Measurements from ENCODE around the gene NDUFA6.

NDUFA6 gene

DNA sequence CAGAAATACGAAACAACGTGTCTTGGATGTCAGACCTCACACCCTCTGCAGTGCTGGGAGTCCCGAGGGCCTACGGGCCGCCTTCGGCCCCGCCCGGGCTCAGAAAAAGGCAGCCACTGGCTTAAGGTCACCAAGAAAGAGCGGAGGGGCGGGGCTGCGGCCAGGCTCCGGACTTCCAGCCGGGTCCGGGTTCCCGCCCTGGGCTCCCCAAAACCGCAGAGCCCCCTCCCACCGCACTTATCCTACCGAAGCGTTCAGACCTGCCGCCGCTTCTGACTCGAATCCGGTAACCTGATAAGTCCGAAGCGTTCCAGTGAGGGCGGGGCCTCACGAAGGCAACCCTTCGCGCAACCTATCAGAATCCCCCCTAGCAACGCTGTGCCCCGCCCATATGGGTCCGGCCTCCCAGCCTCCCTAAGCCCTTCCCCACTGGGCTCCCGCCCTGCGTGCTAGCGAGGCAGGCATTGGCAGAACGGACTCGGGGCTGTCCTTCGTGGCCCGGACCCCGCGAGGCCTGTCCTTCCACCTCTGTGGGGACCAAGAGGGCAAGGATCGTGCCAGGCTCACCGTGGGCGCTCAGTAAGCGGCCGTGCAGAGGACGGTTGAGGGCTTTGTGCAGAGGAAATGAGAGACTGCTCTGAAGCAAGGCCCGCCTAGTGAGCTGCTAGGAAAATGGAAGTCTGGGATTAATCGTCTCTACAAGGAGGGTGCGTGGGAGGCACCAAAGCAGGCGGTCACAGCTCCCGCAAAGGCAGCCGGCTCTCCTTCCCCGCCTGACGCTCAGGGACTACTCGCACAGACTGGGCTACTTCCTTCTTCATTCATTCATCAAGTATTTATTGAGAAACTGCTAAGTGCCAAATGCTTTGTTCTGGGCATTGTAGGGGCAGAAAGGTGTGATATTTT, 19.8 kb downstream of the NDUFA6 start, which contains the start of gene NAGA:
NAGA (minus strand) TSS at position 296 of the 906 bp plus-strand sequence. CDS start 515 bp downstream, outside the sequence.
- peak; percentile 99 for DNase-seq (ENCODE audit: low spot score)

DNA sequence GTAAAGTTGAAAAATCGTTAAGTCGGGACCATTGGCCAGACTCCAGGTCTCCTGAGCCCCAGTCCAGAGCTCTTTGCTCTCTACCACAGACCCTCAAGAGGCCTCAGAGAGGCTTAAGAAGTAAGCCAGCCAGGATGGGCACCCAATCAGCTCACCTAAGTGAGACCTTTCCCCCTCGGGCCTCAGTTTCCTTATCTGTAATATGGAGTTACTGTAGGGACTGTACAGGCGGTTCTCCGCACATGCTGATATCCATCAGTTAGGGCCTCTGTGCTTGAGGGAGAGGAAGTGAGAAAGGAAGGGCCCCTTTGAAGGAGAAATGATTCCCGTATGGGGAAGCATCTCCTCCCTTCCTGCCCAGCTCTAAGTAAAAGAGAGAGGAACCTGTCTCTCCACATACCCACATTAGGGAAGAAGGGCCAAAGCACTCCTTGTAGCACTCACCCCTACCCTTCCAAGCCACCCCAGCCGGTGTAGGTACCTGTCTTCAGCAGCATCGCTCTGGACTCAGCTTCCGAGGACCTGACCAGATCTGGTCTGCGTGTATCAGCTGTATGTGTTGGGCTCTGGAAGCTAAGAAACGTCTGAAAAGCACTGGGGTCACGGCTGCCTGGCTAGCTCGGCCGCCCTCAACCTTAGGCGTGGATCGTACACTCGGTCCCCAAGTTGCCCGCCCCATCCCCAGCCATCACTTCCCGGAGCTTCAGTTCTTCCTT, 20.6 kb downstream of the NDUFA6 start:
- no peak for DNase-seq (ENCODE audit: low spot score)

DNA sequence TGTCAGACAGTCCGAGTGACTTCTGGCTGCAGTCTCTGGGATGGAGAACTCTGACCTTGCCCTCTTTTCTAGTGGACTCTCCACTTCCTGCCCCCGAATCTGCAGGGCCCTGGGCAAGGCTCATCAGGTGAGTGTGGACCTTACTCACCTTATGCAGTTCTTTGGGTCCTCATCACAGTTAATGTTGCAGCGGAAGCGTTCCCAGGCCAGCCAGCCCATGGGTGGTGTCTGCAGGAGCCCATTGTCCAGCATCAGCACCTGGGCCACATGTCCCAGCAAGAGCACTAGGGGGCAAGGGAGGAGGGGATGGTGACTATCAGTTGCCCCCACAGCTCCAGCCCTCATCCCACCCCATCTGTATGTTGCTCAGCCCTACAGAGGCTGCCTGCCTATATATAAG, 22.3 kb downstream of the NDUFA6 start:
- no peak for DNase-seq (ENCODE audit: low spot score)

DNA sequence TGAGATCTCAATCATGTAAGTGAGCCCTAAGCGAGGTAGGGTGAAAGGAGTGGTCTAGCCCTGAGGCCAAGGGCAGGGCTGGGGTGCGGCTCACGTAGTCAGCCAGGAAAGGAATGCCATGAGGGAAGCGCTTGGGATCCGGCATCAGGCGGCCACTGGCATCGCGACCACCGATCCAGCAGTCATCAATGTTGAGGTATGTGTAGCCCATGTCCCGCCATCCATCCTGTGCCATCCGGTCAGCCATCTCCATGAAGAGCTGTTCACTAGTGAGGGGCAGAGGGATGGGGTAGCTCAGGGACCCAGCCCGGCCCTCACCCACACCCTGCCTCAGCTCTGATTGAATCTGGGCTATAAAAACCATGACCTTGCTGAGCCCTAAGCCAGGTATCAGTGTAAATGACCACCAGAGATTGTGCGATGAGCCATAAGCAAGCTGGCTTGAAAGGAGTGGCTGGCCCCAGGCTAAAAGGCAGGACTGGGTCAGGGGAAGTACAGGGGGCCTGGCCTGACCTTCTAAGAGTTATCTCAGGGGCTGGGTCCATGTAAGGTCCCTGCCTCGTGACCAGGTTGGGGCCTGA, 22.8 kb downstream of the NDUFA6 start:
- no peak for DNase-seq (ENCODE audit: low spot score)

DNA sequence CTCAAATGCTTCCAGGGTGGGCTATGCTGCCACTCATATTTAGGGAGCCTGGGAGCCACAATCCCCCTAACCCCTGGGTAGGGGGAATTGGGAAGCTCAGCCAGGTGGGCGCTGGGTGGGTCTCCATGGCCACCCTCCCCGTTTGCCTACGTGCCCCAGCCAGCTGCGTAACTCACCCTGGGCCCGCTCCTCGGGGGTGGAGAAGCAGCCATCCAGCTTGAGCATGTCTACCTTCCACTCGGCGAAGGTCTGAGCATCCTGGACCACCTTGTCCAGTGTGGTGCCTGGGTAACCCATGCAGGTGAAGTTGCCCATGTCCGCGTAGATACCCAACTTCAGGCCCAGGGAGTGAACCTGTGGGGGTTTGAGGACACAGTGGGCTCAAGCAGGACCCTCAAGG, 23.6 kb downstream of the NDUFA6 start:
- DNase-seq (ENCODE audit: low spot score) = no peak

DNA sequence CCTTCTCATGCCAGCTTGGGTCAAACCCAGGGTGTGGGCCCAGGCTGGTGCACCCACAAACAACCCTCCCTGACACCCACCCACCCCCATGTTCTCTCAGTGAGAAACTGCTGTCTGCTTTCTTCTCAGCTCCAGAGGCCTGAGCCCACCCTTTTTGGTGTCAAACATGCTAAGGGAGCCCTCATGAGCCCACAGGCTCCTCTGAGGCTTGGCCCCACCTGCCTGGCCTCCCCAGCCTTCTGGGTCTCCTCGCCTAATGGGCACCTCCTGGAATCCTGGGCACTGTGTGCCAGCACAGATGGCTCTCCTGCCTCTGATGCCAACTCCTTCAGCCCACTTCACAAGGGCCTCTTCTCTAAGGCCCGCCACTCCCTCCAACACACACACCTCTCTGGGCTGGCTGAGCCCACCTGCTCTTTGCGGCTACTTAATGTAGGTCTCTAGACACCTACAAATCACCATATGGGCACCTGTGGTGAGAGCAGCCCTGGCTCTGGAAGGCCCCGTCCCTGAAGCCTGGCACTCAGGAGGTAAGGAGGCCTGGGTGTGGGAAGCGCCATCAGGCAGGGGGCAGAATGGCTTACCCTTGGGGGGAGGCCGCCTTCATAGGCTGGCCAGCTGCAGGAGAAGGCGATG, 24.3 kb downstream of the NDUFA6 start:
- peak; percentile 66 for DNase-seq (ENCODE audit: low spot score)

DNA sequence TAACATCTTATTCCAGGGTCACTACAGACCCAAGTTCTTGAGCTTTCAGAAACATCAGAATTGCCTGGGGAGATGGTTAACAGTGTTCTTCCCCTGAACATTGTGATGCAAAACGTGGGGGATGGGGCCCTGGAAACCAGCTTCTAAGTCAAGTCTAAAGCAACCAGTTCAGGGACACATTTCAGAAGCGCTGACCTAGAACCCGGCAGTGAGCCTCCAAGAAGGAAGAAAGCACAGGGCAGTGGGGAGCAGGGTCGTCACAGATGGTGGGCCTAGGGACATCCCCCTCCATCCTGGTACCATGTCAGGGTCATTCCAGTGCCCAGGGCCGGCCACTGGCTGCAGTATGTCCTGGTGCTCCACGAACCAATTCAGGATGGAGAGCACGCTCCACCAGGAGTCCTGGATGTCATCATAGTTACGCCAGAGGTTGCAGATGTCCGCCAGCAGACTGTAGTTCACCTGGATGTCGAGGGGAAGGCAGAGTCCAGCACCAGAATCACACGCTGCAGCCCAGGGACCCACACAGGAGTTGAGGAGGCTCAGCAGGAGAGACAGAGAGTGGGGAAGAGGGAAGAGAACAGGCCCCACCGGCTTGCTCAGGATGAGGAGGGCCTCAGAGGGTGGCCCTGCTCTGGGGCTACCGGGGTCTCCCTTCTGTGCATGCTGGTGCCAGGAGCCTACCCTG, 25.0 kb downstream of the NDUFA6 start:
- DNase-seq (ENCODE audit: low spot score) = no peak

DNA sequence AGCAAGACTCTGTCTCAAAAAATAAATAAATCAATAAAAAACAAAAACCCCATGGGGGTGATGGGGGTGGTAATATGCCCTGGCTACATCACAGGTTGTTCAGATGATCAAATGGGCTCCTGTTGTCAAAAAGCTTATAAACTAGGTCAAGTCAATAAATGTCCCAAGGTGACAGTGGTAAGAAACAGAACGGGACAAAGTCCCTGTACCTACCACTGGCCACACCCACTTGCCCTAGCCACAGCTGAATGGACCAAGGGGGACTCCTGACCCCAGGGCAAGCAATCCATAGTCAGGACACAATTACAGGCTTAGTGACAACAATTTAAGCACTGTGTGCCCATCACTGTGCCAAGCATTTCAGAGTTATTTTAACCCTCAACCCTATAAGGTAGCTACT, 25.9 kb downstream of the NDUFA6 start:
- no peak for DNase-seq (ENCODE audit: low spot score)

DNA sequence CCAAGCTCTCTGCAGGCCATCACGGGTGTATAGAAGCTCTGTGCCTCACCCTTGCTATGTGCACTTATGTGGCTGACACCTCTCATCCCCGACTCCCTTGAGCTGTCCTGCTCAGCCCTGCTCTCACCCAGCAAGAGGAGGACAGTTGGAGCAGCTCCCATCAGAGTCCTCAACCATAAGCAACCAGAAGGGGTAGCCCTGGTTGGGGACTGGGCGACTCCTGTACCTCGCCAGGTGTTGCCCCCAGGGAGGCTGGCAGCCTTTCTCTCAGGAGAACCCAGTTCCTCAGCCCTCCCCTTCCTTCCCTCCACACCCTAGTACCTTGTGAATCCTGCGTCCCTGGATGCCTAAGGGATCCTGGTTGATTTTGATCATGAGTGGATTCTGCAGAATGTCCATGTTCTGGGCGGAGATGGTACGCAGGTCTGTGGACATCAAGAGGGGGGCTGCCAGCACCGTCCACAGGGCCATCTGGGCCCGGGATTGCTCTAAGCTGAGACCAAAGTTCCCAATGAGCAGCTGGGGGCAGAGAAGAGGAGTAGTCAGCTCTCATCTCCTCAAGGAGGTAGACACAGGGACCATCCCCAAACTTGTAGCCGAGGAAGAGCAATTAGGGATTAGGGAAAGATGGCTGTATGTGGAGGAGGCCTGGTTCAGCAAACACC, 27.9 kb downstream of the NDUFA6 start:
- no peak for DNase-seq (ENCODE audit: low spot score)

DNA sequence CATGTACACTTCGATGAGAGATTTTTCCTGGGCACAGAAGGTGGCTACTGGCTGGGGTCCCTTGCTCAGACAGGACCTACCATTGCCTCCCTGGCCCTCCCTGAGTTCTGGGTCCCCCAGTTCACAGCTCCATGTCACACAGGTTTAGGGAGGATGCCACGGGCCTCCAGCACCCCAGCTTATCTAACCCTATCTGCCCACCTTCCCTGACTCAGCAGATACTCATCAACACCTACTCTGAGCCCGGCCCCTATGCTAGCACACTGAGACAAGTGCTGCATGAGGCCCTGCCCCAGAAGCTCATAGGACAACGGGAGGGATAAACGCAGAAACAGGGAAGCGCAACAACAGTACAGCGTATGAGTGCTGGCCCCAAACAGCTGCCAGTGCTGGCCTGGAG, 29.5 kb downstream of the NDUFA6 start:
- no peak for DNase-seq (ENCODE audit: low spot score)

DNA sequence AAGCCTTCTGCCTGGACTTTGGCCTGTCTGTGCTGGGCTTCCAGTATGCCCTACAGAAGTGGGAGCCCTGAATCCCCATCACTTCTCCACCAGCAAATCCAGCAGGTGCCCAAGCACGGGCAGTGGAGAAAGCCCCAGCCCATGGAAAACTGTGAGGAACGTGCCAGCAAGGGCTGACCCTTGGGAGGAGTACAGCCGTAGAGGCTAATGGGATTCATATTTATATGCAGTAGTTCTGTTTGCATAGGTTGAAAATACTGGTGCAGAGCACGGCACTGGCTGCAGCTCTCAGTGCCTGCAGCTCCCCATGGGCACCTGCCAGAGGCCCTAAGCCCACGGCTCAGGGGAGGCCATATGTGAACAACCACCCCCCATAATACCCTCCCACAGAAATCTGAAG, 30.1 kb downstream of the NDUFA6 start:
- no peak for DNase-seq (ENCODE audit: low spot score)

DNA sequence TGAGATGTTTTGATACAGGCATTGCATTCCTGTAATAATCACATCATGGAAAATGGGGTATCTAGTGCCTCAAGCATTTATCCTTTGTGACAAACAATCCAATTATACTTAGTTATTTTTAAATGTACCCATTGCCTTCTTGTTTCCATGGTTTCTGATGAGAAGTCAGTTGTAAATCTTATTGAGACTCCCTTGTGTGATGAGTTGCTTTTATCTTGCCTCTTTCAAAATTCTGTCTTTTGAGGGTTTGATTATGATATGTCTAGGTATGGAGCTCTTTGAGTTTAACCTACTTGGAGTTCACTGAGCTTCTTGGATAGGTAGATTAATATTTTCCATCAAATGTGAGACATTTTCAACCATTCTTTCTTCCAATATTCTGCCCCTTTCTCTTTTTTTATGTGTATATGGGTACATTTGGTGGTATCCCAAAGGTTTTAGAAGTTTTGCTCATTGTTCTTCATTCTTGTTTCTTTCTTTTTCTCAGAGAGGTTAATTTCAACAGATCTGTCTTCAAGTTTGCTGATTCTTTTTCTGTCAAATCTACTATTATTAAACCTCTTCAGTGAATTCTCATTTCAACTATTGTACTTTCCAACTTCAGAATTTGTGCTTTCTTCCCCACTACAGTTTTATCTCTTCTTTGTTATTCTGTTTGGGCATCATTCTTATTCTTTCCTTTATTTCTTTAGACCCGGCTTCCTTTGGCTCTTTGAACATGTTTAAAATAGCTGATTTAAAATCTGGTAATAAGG, 33.6 kb downstream of the NDUFA6 start:
- no peak for DNase-seq (ENCODE audit: low spot score)

DNA sequence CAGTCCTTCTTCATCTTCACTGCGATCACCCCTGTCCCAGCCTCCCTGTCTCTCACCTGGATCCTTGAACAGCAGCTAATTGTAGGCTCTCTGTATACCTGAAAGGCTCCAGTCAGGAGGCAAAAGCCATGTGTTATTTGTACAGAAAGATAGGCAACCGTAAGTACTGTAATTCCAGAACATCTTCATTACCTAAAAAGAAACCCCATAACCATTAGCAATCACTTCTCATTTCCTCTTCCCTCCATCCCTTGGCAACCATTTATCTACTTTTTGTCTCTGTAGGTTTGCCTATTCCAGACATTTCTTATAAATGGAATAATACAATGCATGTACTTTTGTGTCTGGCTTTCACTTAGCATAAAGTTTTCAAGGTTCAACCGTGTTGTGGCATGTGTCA, 37.8 kb downstream of the NDUFA6 start:
- DNase-seq (ENCODE audit: low spot score) = no peak

DNA sequence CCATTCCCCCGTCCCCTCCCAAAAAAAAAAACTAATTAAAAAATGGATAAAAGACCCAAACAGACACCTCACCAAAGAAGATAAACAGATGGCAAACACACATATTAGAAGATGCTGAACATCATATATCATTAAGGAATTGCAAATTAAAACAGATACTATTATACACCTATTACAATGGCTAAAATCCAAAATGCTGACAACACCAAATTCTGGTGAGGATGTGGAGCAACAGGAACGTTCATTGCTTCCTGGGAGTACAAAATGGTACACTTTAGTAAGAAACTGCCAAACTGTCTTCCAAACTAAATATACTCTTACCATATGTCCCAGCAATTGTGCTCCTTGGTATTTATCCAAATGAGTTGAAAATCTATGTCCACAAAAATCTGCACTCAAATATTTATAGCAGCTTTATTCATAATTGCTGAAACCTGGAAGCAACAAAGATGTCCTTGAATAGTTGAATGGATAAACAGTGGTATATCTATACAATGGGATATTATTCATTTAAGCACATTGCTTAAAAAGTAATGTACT, 39.9 kb downstream of the NDUFA6 start:
- no peak for DNase-seq (ENCODE audit: low spot score)

DNA sequence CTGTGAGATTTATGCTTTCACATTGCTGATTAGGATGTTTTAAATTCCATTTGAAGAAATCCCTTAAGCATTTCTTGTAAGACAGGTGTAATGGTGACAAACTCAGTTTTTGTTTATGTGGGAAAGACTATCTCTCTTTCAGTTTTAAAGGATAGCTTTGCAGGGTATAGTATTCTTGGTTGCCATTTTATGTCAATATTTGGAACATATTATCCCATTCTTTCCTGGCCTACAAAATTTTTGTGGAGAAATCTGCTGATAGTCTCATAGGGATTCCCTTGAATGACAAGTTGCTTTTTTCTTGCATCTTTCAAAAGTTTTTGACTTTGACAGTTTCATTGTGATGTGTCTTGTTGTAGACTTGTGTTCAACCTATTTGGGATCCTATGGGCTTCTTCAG, 48.8 kb downstream of the NDUFA6 start:
- no peak for DNase-seq (ENCODE audit: low spot score)

DNA sequence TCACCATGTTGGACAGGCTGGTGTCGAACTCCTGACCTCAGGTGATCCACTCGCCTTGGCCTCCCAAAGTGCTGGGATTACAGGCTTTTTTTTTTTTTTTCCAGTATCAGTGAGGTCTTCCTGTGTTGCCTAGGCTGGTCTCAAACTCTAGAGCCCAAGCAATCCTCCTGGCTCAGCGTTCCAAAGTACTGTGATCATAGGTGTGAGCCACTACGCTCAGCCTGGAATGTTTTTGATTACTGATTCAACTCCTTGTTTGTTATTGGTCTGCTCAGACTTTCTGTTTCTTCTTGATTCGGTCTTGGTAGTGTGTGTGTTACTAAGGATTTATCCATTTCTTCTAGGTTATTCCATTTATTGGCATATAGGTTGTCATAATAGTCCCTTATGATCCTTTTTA, 51.3 kb downstream of the NDUFA6 start:
- DNase-seq (ENCODE audit: low spot score) = no peak

Data from cerebellar cortex (tissue), 1 donor.